A375 (cell line): Measurements from ENCODE around the gene KCND2. TPM values are rescaled to one million over a fixed set of nuclear protein-coding genes. Genes with fewer than 3 reads are reported as not detected.

ENCODE experiments used
- small RNA-seq: library from RNA; depleted of rRNA; stranded (forward); fragments of <200 nt; gene quantifications from one replicate; pipeline ENCODE3, GENCODE V24; 2014
- total RNA-seq: library from RNA; depleted of rRNA; stranded (reverse); fragments of >200 nt; shearing (Covaris generic); gene quantifications from 2 replicates; pipeline ENCODE4 v1.2.3, GENCODE V29; 2014; rRNA removed

Gene KCND2
- total RNA-seq: 0.30 TPM in 1 of 2 replicates, not detected in the other

DNA sequence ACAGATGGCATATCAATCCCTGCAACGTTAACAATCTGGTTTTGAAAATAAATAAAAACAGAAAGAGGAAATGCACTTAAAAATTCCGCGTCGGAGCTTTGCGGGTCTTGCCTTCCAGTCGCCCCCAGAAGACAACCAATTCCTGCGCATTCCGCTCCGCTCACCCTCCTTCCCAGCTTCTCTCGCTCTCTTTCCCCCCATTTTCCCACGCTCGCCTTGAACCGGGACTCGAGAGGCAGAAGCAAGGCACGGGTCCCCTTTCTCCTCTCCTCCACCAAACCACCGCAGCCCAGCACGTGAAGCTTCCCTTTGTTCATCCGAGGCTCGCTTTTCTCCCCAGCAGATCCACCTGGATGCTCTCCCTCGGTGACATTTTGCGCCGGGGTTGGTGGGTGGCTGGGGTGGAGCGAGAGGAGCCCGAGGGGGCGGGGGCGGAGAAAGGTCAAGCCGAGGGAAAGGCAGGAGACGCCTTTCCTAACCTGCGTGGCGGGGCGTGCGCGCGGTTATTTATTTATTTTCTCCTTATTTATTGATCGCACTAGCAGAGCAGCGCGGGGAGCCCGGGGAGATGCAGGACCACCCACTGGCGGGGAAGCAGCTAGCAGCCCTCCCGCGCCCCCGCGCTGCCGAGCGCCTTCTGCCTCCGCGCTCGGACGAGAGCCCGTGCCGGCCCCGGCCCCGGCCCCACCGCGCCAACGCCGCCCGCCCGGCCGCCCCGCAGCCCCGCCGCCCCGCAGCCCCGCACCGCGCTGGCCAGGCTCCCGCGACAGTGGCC, at the start of gene KCND2:
KCND2 (plus strand) TSS at position 475 of the 775 bp plus-strand sequence.

Small RNA genes lying within 50 kb of the gene (small RNA-seq; reads per million reads assigned to genes)
- not detected for gene RNU6-581P
